Midbrain (tissue), 1 donor: ENCODE measurements around the gene IFI30.

Experiments
- DNase-seq: peaks from one replicate; lab custom pipeline; 2025; lab: John Stamatoyannopoulos, UW

Gene IFI30

GRCh38 chr19:18173572-18174288 lies at the start of gene IFI30:
Gene IFI30 (plus strand): TSS chr19:18173813. CDS start chr19:18173842, 29 bp downstream.
- peak; percentile 12 for DNase-seq

DNA sequence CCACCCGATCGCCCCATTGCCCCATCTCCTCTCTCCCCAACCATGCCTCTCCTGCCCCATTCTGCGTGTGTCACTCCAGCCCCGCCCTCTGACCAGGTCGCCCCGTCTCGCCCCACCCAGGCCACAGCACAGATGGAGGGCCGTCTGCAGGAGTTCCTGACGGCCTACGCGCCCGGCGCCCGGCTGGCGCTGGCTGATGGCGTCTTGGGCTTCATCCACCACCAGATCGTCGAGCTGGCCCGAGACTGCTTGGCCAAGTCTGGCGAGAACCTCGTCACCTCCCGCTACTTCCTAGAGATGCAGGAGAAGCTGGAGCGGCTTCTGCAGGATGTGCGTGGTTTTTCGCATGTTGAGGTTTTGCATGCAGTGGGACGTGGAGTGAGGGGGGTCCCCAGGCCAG lies 49.8 kb upstream of the IFI30 start:
- DNase-seq: no peak

DNA sequence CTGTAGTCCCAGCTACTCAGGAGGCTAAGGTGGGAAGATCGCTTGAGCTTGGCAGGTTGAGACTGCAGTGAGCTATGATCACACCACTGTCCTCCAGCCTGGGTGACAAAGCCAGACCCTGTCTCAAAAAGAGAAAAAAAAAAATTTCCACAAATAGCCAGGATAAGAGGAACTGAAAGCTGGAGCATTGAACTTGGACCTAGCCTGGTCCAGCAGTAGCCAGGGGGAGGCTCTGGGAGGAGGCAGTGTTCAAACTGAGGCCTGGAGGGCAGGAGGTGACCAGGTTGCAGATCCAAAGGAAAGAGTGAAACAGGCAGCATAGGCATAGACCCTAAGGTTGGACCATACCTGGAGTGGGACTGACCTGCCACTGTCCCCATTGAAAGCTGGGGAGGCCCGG lies 47.5 kb upstream of the IFI30 start:
- peak; percentile 24 for DNase-seq

DNA sequence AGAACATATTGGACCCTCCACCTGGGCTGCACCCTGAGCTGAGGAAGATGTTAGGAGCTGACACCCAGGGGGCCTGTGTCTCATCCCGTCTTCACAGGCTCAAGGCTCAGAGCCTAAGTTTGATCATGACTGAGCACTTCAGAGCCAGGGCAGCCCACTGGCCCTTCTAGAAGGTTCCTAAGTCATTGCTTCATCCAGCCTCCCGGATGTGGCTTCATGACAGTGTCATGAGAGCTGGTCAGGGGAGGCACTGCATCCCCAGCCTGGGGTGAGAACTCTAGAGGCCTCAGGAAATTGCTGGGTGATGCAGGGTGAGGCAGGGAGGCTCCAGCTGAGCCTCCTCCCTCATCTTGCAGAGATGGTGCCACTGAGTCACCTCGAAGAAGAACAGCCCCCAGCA lies 45.6 kb upstream of the IFI30 start:
- no peak for DNase-seq

- no peak for DNase-seq
Observed at GRCh38 chr19:18128805-18129204, 44.8 kb upstream of the IFI30 start.

DNA sequence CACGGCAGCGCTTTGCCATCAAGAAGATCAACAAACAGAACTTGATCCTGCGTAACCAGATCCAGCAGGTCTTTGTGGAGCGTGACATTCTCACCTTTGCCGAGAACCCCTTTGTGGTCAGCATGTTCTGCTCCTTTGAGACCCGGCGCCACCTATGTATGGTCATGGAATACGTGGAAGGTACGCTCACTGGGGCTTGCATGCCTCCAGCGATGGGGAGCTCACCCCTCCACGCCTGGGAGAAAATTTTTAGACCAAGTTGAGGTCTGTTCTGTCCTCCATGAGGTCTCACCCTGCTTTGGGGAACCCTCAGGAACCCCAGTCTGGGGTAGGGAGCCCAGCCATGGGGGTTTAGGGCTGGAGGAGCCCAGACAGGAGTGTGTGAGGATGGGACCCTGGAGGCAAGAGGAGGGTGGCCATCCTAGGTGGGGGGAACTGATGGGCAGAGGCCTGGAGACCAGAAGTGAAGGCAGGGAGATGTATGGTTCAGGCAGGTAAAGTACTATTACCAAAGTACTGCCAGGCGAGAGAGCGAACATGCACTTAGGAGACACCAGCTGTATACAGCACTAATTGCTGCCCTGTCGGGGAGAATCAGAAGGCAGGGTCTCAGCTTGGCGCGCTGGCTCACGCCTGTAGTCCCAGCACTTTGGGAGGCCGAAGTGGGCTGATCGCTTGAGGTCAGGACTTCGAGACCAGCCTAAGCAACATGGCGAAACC lies 42.9 kb upstream of the IFI30 start:
- no peak for DNase-seq

- no peak for DNase-seq
Observed at GRCh38 chr19:18131841-18132596, 41.6 kb upstream of the IFI30 start.

DNA sequence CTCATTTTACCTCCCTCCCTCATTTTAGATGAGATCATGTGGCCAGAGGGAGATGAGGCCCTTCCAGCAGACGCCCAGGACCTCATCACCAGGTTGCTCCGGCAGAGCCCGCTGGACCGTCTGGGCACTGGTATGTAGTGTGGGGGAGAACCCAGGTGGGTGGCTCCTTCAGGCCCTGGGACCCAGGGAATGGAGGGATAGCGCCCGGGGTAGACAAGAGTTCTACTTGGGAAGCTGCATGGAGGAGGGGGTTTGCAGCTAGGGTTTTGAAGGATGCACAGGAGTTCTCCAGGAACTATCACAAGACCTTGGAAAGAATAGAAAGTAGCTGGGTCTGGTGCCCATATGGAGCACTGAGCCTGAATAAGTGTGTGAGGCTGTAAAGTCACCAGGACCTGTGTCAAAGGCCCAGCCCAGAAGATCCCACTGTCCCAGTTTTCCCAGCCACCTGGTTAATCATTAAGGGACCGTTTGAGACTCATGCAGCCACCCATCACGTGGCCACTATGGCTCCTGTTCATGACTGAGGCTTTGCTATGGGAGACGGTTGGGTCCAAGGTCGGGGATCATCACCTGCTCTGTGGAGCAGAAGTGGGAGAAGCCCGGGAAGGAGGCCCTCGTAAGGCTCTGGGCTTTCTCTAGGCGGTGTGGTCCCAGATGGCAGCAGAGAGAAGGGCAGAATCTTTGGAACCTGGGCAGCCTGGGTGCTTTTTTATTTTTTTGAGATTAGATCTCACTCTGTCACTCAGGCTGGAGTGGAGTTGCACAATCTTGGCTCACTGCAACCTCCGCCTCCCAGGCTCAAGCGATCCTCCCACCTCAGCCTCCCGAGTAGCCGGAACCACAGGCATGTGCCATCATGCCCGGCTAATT lies 37.7 kb upstream of the IFI30 start:
- DNase-seq: no peak

DNA sequence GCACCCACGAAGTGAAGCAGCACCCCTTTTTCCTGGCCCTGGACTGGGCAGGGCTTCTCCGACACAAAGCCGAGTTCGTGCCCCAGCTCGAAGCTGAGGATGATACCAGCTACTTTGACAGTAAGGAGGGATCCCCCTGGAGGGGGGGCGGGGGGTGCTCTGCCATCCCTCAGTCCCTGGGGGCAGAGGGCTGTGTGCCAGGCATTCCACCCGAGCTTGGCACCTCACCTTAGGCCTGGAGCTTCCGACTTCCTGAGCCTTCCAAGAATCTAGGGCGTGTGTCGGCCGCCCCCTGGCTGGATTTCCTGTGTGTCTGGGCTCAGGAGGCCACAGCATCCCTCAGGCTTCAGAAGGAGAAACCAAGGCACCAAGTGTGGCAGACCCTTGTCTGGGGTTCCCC lies 36.4 kb upstream of the IFI30 start:
- no peak for DNase-seq

DNA sequence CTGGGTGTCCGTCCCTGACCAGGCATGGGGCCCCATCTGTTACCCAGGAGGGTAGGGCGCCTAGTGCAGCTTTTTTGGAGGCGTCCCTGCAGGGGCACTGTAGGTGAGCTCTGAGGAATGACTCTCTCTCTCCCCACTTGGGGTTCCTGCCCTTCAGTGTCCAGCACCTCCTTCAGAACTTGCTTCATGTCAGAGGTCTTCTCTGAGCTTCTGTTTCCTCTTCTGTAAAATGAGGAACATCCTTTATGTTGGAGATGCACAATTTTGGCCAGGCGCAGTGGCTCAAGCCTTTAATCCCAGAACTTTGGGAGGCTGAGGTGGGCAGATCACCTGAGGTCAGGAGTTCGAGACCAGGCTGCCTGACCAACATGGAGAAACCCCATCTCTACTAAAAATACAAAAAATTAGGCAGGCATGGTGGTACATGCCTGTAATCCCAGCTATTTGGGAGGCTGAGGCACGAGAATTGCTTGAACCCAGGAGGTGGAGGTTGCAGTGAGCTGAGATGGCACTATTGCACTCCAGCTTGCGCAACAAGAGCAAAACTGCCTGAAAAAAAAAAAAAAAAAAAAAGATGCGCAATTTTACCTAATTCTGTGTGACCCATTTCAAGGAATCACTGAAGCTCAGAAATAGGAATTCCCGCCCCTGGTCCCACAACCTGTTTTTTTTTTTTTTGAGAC lies 35.8 kb upstream of the IFI30 start:
- no peak for DNase-seq

GRCh38 chr19:18140473-18140872 lies 33.1 kb upstream of the IFI30 start:
- no peak for DNase-seq

DNA sequence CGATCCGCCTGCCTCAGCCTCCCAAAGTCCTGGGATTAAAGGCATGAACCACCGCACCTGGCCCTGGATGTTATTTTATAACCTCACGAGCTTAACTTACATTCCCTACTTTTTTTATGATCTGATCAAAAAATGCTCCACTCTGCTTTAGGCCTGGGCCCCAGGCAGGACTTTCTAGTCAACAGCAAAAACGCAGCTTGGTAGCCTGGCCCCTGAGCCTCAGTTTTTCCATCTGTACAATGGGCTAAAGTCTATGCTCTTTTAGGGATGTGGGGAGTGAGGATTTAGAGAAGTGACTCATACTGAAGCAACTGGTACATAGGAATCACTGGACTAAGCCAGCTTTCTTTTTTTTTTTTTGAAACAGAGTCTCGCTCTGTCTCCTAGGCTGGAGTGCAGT lies 32.6 kb upstream of the IFI30 start:
- DNase-seq: no peak

DNA sequence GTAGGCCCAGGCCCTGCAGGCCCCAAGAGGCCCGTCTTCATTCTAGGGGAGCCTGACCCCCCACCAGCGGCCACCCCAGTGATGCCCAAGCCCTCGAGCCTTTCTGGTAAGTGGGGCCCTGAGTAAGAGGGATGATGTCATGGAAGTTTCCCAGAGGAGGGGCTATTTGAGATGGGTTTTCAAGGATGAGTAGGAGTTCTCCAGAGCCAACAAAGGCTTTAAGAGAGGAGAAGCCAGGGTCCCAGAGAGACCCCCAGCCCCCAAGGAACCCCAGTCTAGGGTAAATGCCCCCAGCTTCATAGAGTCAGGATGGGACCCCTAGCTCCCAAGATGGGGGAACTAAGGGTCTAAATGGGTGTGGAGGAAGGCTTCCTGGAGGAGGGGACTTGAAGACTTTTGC lies 29.7 kb upstream of the IFI30 start:
- no peak for DNase-seq

- DNase-seq: no peak
Observed at GRCh38 chr19:18144361-18144760, 29.3 kb upstream of the IFI30 start.

DNA sequence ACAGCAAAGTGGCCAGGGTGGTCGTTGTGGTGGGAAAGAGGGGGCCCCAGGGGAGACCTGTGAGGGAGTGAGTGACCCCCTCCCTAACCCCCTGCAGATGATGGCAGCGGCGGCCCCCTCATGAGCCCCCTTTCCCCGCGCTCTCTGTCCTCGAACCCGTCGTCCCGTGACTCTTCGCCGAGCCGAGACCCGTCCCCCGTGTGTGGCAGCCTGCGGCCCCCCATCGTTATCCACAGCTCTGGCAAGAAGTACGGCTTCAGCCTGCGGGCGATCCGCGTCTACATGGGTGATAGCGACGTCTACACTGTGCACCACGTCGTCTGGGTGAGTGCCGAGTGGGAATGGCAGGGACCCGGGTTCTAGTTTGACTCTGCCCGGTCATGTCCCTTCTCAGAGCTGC lies 28.7 kb upstream of the IFI30 start:
- no peak for DNase-seq

DNA sequence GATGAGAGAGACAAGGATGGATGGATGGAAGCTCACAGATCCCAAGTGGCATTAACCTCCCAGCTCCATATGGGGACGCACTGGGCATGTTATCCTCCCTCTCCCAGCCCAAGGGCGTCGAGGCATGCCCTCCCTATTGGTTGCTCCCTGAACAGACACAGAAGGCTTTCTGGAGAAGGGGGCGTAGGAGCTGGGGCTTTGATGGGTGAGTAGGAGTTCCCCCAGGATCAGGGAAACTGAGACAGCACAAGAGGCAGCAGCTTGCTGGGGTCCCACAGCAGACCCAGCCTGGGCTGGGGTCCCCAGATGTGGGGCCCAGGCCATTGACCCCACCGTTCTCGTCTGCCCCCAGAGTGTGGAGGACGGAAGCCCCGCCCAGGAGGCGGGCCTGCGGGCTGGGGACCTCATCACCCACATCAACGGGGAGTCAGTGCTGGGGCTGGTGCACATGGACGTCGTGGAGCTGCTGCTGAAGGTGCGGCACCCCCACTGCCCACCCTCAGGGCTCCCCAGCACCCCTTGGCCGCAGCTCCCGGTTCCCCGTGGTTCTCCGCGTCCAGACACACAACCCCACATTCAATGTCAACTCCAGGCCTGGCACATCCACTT lies 28.1 kb upstream of the IFI30 start:
- DNase-seq: no peak

DNA sequence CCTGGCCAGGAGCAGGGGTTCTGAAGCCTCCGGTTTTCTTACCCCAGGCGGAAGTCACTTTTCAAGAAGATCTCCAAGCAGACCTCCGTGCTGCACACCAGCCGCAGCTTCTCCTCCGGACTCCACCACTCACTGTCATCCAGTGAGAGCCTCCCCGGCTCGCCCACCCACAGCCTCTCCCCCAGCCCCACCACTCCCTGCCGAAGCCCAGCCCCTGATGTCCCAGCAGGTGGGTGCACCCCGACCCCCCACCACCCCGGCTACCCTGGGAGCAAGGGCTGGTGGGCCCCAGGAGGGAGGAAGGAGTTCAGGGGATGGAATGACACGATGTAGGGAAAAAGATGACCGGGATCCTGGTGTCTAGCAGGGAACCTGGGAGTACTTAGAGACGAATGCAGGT lies 26.2 kb upstream of the IFI30 start:
- DNase-seq: no peak

GRCh38 chr19:18149596-18149975 lies 24.0 kb upstream of the IFI30 start:
- no peak for DNase-seq

- no peak for DNase-seq
Observed at GRCh38 chr19:18150776-18151624, 22.6 kb upstream of the IFI30 start.

DNA sequence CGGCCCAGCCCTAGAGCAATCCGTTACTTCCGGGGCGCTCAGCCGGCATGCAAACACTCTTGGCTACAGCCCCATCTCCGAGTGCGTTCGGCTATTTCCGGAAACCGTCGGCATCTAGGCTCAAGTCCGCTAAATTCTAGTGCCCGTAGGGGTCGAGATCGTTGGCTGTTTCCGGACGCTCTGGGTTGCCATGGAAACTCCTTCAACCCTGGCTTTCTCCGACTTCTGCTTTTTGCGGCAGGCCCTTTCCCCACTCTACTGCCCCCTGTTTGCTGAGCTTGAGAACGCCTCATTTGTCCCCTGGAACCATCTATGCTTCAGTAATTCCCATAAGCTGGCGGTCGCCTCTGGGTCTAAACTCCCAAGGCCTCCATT lies 21.2 kb upstream of the IFI30 start:
- peak; percentile 97 for DNase-seq
